ENCODE data around the gene ZNF440.

The ZNF440 gene

DNA sequence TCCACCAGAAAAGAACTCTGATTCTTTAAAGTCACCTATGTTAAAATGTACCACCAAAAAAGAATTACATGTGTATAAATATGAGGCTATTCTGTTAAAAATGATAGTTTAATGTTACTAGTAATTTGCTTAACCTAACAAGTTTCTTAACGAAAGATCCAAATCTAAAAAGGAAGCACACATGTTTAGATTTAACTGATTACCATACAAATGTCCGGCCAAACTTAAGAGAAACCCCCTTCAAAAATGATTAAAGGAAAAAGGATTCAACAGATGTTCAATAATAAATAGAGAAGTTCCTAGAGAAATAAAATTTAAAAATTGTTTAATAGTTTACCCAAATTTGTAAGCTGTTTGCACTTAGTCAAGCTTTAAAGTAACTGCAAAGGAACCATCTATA lies 68.5 kb downstream of the ZNF440 start:
- DNase-seq (ENCODE audit: low read depth, low spot score) = no peak
